ENCODE data around the gene C14orf132.
A peak's percentile ranks its signal among the peaks of the same experiment; 100 is the strongest.

C14orf132 gene

DNA sequence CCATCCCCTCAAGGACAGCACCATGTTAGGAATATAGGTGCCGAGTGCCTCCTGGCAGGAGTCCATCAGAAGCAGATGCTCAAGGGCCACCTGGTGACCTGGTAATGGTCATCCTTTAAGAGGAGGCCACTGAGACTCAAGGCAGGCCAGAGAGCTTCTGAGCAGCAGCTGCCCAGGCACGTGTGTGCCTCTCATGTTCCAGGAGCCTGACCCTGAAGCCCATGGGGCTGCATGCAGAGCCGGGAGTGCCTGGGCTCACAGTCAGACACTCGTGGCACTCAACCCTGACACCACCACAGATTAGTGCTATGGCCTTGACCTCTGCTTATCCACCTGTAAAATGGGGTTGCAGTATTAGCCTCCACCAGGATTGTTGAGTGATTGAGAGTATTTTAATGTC, 45.6 kb downstream of the C14orf132 start:
- no peak for DNase-seq

DNA sequence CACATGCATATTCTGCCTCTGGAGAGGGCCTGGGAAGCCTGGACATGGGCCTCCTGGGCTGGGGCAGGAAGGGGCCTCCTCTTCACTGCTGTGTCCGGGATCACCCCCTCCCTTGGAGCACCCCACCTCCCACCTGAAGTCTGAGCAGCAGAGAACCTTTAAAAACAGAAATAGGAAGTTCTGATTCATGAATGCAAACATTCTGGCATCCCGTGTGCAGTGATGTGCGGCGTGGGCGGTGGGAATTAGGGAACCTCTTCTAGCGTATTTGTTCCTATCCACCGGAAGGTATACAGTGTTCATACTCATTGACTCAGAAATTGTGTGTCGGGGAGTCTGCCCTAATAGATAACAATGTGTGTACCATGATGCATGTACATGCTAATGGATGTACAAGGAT, 46.2 kb downstream of the C14orf132 start:
- DNase-seq = no peak

DNA sequence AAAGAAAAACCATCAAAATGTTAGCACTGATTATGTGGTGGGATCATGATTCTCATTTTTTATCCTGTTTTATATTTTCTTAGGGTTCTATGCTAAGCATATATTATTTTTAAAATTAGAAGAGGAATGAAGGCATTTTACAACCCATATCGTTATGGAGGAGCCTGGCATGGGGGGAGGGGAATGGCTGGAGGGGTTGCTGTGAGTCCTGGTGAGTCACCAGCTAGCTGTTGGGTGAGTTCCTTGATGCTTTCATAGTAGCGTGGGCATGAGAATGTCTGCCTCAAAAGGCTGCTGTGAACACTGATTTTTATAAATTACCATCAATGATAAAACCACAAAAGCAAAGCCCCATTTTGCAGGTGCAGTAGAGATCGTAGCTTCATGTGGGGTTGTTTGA, 46.9 kb downstream of the C14orf132 start:
- DNase-seq = no peak

DNA sequence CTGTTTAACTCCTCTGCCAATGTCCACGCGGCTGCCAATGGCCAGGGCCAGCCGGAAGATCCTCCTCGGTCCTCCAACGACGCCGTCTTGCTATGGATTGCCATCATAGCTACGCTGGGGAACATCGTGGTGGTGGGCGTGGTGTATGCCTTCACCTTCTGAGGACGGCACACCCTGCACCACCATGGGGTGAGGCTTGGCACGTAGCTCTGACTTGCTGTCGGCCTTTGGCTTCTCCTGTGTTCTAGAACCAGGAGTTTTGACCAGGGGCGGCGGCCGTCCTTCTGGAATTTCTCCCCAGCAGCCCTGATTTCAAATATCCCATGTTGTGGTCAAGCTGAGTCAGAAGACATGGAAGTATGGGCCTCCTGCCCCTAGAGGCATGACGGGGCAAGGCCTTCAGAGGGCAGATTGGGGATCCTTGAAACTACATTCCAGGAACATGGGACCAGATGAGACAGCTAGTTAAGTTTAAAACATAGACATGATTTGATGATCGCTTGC, 47.5 kb downstream of the C14orf132 start:
- no peak for DNase-seq

DNA sequence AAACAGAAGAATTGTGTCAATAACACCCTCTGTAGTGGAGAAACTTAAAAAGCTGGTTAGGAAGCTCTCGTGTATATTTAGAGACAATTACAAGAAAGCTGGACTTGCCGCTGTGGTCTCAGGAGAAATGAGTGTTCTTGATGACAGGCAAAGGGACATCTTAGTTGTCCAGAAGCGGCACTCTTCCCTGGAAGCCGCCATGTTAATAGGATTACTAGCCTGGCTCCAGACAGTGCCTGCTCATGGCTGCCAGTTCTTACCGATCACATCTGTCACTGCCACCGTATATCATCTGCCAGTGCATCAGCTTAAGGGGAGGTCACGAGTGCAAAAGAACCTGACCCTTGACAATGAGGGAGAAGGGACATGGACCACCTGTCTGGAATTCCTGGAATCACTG, 48.9 kb downstream of the C14orf132 start:
- no peak for DNase-seq

DNA sequence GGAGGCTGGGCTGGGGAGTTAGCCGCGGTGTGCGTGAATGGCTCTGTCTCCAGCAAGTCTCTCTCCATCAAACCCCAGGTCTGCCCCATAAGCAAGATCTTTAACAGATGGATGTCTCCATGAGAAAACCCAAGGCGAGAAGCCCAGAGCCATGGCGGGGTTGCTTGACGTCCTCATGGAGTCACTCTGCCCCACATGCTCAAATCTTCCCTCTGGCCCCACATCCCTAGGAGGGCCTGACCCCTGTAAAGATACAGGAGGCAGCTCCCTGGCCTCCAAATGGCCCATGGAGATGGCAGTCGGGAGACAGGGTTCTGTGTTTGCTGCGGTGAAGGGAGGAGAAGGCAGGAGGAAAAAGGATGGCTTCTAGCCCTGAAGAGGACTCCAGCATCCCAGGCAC, 49.3 kb downstream of the C14orf132 start:
- DNase-seq = no peak

DNA sequence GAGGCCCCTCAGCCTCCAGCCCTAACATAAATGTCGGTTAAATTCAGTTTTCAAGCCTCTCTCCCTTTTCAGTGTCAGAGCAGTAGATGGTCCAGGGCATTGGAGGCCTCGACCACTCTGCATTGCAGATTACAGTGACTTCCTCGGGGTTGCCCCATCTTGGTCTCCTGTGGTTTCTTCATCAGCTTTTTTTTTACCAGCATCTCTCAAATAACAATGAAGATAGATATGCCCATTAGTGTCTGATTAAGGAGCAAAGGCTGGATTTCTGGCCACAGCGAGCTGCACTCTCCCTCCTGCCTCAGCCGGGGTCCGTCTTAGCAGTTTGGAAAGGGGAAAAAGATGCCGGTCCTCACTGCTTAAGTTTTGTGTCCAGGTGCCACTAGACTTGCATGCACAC, 49.7 kb downstream of the C14orf132 start:
- DNase-seq = no peak

DNA sequence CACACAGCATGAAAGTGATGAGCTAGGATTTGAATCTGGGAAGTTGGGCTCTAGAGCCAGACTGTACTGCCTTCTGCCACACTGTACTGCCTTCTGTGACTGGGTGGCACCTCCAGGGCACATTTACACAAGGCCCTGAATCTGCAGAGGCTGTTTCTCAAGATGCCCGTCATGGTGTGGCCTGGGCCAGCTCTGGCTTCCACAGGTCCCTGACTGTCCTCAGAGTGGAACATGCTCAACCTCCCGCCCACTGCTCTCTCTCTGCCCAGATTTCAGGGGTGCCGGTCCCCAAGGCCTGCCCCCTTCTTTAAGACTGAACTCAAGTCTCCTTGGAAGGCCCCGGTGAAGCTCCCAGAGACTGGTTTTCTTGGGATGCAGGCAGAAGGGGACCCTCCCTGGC, 50.2 kb downstream of the C14orf132 start:
- DNase-seq = no peak

DNA sequence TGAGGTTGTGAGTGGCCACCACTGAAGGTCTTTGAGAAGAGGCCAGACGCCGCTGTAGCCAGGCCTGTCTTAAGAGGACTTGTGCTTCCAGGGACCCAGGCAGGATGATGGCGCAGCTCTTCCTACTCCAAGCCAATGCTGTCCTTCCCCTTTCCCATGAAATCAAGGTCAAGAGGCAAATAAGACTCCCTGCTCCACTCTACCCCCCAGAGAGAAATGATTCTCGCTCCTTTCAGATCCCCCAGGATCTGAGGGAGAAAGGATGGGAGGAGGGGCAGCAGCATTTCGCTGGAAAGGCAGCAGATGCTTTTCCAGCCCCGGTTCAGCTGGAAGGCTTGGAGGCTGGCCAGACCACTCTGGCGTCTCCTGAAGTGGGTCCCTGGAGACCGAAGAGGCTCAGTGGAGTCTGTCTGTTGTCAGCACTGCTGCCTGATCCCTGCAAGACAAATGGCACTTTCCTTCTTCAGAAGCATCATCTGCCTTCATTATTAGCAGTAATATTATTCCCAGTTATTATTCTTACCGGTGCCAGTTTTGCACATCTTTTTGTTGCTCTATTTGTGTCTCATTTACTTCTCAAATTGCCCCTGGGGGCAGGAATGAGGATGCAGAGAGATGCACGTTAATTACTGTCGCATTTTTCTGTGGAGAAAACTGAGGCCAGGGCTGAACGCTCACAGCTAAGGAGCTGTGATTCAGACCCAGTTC, 51.4 kb downstream of the C14orf132 start:
- no peak for DNase-seq

DNA sequence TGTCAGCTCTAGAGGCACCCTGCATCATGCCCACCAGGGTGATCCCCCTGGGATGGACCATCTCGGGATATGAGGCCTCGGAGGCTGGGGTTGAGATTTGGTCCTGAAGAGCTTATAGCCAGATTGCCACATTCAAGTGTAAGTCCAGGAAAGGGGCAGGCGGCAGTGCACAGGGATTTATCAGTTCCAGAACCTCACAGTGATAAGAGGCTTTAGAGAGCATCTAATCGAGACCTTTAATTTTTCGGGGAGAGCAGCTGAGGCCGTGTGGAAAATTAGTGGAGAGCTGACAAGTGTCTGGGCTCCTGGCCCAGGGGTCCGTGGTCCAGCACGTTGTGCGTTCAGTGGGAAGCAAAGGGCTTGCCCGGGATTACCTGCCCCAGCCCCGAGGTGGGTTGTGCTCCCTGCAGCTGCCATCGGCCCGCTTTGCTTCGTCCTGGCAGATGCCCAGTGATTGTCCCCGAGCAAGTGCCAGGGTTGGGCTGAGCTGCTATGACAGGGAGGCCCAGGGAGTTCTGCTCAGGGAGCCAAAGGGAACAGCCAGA, 52.1 kb downstream of the C14orf132 start:
- DNase-seq = no peak

DNA sequence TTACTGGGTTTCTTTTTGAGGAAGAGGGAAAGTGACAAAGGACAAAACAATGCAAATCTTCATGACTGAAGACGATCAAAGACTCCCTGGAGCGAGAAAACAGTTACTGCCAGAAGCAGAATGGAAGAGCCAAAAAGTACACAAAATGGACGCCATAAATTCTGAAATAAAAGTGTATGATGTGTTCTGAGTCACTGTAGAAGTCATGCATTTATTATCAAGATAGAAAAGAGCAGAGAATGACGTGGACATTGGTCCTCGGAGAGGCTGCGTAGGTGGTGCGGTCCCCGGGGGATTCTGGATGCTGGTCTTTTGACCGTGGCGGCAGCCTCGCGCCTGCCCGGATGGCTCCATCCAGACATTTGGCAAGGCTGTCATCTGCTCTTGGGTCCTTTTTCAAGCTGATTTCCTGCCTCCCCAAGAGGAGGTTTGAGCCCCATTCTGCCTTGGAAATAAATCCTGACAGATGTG, 52.8 kb downstream of the C14orf132 start:
- DNase-seq = no peak

DNA sequence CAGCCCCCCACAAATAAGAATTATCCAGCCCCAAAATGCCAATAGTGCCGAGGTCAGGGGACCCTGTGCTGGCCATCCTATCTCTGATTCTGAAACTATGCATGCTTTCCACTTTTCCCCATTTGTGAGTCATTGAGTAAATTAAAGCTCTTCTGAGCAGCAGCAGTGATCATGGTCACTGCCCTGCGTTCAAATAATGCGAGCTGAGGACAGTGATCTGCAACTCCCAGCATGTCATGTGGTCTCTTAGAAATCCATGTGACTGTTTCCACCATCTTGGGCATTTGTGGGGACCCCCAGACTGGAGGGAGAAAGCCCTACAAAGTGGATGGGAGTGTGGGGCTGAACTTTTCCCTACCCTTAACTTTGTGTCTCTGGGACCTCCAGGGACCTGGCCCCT, 53.8 kb downstream of the C14orf132 start:
- DNase-seq = no peak

DNA sequence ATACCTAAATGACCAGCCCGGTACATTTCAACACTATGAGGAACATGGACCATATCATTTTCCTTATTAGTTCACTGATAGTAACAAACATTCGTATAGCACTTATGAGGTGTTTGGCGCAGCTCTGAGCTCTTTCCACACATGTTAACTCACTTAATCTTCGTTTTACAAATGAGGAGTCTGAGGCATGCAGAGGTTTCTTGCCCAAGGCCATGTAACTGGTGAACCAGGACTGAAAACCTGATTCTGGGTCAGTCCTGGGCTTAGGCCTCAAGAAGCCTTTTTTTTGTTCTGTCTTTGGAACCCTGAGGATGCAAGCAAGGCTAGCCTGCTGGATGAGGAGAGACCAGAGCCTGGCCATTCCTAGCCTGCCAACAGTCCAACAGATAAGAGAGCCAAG, 55.0 kb downstream of the C14orf132 start:
- DNase-seq = no peak

DNA sequence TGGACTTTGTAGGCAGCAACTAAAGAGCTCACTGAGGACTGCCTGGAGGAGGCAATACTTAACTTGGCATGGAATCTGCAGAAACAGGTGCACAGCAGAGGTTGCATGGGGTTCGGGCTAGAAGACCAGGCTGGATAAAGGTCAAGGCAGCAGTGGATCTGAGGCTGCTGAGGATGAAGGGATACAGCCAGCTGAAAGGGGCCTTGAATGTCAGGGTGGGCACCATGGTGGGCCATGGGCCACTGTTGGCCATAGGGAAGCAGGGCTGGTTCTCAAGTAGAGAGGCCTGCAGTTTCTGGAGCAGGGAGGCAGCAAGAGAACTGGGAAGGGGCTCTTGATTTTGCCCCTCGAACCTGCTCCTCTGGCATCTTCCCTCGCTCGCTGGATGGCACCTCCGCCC, 55.5 kb downstream of the C14orf132 start:
- DNase-seq = no peak

DNA sequence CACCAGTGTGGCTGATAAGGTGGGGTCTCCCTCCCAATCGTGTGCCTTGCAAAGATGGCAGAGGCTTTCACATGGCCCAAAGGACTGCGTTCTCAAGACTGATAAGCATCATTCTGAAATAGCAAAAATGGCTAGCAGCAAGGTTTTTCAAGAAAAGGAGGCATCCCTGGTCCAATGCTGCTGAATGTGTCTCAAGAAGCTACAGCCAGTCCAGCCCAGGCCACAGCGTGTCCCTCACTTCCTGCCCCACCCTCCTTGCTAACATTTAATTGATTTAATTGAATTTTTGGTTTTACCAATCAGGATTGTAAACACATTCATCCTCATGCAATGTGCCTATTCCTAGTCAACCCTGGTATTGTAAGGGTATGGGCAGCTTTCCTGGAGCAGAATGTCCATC, 55.9 kb downstream of the C14orf132 start:
- DNase-seq = no peak

DNA sequence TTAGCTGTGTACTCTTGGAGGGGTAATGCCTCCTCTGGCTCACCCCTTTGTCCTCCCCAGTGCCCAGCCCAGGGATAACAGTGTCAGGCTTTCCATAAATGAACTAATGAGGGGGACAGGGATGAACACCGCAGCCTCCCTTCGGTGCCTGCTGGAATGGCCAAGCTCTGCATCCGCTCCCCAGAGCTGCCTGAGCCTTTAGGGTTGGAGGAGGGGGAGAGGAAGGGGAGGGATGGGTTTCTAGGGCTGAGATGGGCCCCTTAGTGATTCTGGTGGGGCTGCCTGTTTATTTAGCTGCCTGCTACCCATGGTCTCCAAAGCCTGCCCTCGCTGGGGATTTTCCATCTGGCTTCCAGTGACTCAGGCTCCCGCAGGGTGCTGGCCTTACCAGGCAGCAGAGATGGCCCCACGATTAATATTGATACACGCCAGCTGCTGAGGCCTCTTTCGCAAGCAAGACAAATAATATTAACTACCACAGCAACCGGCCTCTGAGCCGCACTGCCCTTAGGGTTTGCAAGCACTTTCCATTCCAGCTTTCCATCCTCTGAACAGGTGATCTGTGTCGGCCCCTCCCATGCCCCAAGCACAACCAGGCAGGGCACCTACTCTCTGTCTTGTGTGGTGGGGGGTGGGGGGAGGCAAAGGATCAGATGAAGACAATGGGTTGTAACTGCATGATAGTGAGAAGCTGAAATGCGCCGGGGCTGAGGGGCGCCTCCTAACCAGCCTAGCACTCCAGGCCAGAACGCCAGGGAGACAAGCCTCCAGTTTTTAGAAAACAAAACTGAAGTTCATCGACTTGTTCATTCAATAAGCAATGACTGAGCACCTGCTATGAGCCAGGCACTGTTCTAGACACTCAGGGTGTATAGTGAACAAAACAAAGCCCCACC, 56.7 kb downstream of the C14orf132 start:
- DNase-seq = no peak

DNA sequence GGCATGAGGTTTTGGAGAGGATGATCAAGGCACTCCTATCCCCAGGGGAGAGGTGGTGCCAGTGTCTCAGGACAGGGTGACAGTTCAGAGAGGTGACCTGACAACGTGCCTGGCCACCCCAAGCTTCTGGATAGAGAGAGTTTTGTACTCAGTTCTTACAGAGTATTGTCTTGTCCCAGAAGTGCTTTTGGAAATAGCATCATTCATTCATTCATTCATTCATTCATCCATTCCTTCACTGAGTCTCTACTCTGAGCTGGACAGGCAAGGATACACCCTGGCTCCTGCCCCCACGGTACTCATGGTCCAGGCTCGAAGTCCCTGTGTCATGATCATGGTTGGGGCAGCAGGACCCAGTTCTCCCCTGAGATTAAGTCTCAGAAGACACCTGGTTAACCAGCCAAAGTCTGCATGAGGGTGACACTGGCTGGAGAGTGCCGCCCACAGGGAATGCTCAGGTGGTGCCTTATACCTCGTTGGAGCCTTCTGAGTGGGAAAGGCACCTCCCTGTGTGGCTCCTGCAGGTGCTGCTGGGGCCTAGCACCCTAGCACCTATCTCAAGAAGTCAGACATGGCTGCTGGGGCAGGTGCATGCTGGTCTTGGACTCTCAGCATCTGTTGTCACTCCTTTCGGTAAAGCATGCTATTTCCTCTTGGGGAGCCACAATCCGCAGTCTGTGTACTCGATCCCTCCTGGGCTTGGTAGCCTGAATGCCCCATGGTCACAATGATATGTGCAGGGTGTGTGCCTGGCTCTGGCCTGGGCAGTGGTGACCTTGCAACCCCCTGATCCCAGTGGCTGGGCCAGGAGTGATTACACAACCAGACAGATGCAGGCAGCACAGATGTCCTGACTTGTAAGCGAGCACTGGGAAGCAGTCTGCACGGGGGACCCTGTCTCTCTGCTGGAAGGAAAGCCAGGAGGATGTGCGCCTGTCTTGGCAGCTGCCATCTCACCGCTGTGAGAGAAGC, 57.8 kb downstream of the C14orf132 start:
- no peak for DNase-seq

DNA sequence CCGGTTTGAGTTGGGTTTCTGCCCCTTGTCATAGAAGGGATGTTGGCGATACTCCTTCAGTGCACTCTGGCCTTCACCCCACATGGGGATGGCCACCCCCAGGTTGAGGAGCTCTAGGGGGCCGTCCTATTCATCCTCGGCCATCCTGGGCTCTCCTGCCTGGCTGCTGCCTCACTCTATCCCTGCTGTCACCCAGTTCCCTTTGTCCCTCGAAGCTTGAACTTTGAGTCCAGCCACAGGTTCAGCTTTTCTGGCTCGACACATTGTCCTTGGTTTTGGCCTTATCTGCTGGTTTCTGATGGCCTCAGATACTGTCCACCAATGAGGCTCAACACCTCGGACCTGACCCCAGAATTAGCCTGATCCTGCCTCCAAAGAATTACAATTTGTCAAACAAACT, 58.6 kb downstream of the C14orf132 start:
- DNase-seq = no peak

DNA sequence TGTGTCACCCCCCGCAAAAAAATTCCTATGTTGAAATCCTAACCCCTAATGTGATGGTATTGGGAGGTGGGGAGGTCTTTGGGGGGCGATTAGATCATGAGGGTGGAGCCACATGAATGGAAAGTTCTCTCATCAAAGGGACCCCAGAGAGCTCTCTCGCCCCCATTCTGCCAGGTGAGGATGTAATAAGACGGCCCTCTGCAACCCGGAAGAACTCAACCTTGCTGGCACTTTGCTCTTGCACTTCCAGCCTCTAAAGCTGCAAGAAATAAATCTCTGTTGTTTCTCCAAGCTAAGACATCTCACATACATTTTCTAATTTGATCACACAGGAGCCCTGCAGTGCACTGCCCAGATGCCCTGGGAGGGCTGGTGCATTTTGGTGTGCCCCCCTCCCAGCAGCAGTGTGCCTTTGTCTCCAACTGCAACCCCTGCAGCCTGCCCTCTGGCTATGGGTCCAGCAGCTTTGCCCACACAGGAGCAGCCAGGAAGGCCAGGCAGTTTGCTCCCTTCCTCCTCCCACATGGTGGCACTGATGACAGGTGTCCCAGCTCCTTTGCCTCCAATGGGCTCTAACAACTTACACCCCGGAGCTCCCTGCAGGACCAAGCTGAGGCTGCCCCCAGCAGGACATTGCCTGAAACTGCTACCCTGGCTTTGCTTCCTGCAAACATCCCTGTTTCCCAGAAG, 59.3 kb downstream of the C14orf132 start:
- DNase-seq = no peak

DNA sequence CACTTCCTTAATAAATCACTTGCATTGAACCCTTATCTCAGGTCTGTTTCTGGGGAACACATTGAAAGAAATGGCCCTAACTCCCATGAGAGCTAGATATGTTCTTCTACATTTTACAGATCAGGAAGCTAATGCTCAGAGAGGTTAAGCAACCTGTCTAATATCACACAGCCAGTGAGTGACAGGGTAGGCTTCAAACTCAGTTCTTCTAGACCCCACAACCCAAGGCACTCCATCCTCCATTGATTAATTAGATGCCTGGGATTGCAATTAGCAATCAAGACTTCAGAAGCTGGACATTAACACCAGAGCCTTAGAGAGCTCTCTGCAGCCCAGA, 59.8 kb downstream of the C14orf132 start:
- no peak for DNase-seq

DNA sequence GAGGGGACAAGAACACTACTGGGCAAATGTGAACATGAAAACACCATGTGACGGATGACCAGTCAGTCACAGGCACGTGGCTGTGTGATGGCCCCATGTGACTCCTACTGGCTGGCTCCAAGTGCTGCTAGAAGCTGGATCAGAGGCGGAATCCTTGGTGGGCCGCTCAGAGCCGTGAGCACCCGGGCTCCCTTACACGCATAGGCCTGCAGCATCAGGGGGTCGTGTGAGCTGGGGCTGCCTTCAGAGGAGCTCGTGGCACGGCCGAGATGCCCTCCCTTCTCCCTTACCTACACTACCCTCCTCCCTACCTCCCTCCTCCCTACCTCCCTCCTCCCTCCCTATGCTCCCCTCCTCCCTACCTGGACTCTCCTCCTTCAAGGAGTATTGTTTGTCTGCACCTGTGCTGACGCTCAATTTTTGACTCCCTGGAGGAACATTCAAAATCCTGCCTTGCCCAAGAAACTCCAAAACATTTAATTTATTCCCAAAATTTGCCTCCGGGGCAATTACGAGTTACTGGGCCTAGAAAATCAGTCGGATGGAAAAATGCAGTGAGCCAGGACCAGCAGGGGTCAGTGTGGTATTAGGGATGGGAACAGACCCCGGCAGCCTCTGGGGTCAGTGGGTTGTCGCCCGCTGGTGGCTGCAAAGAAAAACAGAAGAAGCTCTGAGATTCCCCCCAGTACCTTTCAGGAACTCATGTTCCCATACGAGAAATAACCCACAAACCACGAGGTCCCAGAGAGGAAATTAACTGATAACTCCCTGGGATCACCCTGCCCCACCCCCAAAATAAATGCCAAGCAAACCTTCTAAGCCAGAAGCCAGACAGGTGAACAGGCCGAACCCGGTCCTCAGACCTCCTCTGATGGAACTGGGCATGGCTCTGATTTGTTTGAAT, 61.3 kb downstream of the C14orf132 start:
- DNase-seq = peak; percentile 56
